HCT116 (cell line): ENCODE results near the gene DCAF17.

Experiments used
- ELF1 ChIP-seq: IDR thresholded peaks from 2 replicates; pipeline ENCODE4 v1.6.1; 2012; ENCODE audit warnings: low read depth, borderline replicate concordance
- POLR2A ChIP-seq: IDR thresholded peaks from 2 replicates; pipeline ENCODE4 v1.7.0; 2011; ENCODE audit warnings: borderline replicate concordance; ENCODE audit not compliant: insufficient read depth, insufficient read length; ENCODE audit errors: extremely low read depth
- ZNF274 ChIP-seq: fragments of 200-500 bp; sonication (Bioruptor generic); IDR thresholded peaks from 2 replicates; pipeline ENCODE4 v1.6.1; 2014; ENCODE audit warnings: mild to moderate bottlenecking, low read depth, low read length, inconsistent platforms

DNA sequence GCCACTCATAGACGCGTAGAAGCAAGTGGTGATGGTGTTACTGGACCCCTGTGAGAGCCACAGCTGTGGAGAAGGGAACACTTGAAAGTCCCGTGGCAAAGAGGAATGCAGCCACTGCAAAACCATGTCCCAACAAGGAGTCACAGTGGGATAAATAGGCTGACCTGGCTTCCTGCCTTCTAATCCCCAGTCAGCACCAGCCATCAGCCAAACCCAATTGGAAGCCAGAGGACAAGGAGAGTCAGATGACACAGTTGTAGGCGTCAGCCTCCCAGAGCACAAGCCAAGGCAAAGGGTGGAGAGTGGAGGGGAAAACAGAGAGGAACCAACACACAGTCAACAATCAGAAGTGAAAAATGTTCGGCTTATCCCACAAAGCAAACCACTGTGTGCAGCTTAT, 82.8 kb downstream of the DCAF17 start:
- no peak for TF ChIP-seq ZNF274
- no peak for TF ChIP-seq ELF1
- TF ChIP-seq POLR2A: no peak
